DOHH2 (cell line): Measurements from ENCODE around the gene SLC25A43.

ENCODE experiments used
- H3F3A ChIP-seq: fragments of 200-600 bp; sonication (generic), shearing (Covaris generic); 2 replicates; pipeline ENCODE4 v1.6.0; 2016; ENCODE audit warnings: antibody characterized with exemption, mild to moderate bottlenecking; ENCODE audit not compliant: control insufficient read depth, insufficient read depth
- H3K27ac ChIP-seq: fragments of 200-600 bp; sonication (generic); 2 replicates; pipeline ENCODE4 v1.5.1; 2014; ENCODE audit warnings: low read depth, mild to moderate bottlenecking, low read length, moderate library complexity
- H3K27me3 ChIP-seq: fragments of 200-600 bp; sonication (generic); 2 replicates; pipeline ENCODE4 v1.6.1; 2014; ENCODE audit warnings: mild to moderate bottlenecking, low read length, mixed read lengths; ENCODE audit not compliant: control insufficient read depth
- H3K36me3 ChIP-seq: fragments of 200-600 bp; sonication (generic); 2 replicates; pipeline ENCODE4 v1.6.1; 2014; ENCODE audit warnings: mild to moderate bottlenecking, low read length, moderate library complexity, mixed read lengths; ENCODE audit not compliant: control insufficient read depth
- H3K4me1 ChIP-seq: fragments of 200-600 bp; sonication (generic); 2 replicates; pipeline ENCODE4 v1.6.1; 2014; ENCODE audit warnings: mild to moderate bottlenecking, low read length, mixed read lengths; ENCODE audit not compliant: control insufficient read depth
- H3K4me2 ChIP-seq: fragments of 200-600 bp; sonication (generic); 2 replicates; pipeline ENCODE4 v1.6.0; 2014; ENCODE audit warnings: mild to moderate bottlenecking, low read length, moderate library complexity
- H3K4me3 ChIP-seq: fragments of 200-600 bp; sonication (generic); 2 replicates; pipeline ENCODE4 v1.5.1; 2014; ENCODE audit warnings: mild to moderate bottlenecking, low read length, mixed read lengths
- H3K79me2 ChIP-seq: fragments of 200-600 bp; sonication (generic); 2 replicates; pipeline ENCODE4 v1.6.1; 2014; ENCODE audit warnings: mild to moderate bottlenecking, low read length, mixed read lengths; ENCODE audit not compliant: control insufficient read depth
- H3K9me2 ChIP-seq: fragments of 200-600 bp; sonication (generic); replicated peaks from 2 replicates; pipeline ENCODE4 v1.6.1; 2014; ENCODE audit warnings: mild to moderate bottlenecking, low read length, mixed read lengths; ENCODE audit not compliant: control insufficient read depth
- H3K9me3 ChIP-seq: fragments of 200-600 bp; sonication (generic); 2 replicates; pipeline ENCODE4 v1.6.1; 2014; ENCODE audit warnings: antibody characterized with exemption, low read length, mixed read lengths; ENCODE audit not compliant: control insufficient read depth, insufficient read depth
- H4K20me1 ChIP-seq: fragments of 200-600 bp; sonication (generic); 2 replicates; pipeline ENCODE4 v1.6.0; 2014; ENCODE audit warnings: low read depth, mild to moderate bottlenecking, antibody characterized with exemption, low read length, moderate library complexity; ENCODE audit not compliant: control insufficient read depth, insufficient read depth
- CTCF ChIP-seq: fragments of 200-600 bp; sonication (generic); IDR thresholded peaks from one replicate; pipeline ENCODE4 v1.5.1; 2014; ENCODE audit warnings: antibody characterized with exemption, mild to moderate bottlenecking, low read depth, low read length; ENCODE audit not compliant: poor library complexity, severe bottlenecking
- EZH2phosphoT487 ChIP-seq: fragments of 200-600 bp; sonication (generic); IDR thresholded peaks from 2 replicates; pipeline ENCODE4 v1.6.1; 2017; ENCODE audit warnings: borderline replicate concordance, mild to moderate bottlenecking, antibody characterized with exemption, low read length, moderate library complexity, mixed read lengths

Gene SLC25A43

GRCh38 chrX:119417376-119417775 lies 18.2 kb downstream of the SLC25A43 start:
- Histone ChIP-seq H3K9me3 (no peaks in the 10 kb centered on the region), H4K20me1 (no peaks in the 10 kb centered on the region), H3K9me2 (no peaks in the 10 kb centered on the region), H3K79me2 (no peaks in the 10 kb centered on the region), H3K36me3 (no peaks in the 10 kb centered on the region), H3K27me3 (no peaks in the 10 kb centered on the region), H3K4me1 (no peaks in the 10 kb centered on the region), H3K27ac (no peak overlapping the region), H3K4me2 (no peak overlapping the region), H3F3A (no peaks in the 10 kb centered on the region), H3K4me3 (no peak overlapping the region)
- no peak for TF ChIP-seq CTCF
- TF ChIP-seq EZH2phosphoT487: no peak

GRCh38 chrX:119417842-119418241 lies 18.7 kb downstream of the SLC25A43 start:
- H3K36me3 ChIP-seq: no peaks in the 10 kb centered on the region
- H4K20me1 ChIP-seq: no peaks in the 10 kb centered on the region
- TF ChIP-seq CTCF: peak; percentile 13
- TF ChIP-seq EZH2phosphoT487: no peak
- no peaks in the 10 kb centered on the region for H3K9me2 ChIP-seq
- H3F3A ChIP-seq: no peaks in the 10 kb centered on the region
- H3K27ac ChIP-seq: no peak overlapping the region
- H3K4me3 ChIP-seq: no peak overlapping the region
- H3K4me1 ChIP-seq: no peaks in the 10 kb centered on the region
- H3K4me2 ChIP-seq: no peak overlapping the region
- H3K27me3 ChIP-seq: no peaks in the 10 kb centered on the region
- no peaks in the 10 kb centered on the region for H3K9me3 ChIP-seq
- H3K79me2 ChIP-seq: no peaks in the 10 kb centered on the region

- no peak for TF ChIP-seq EZH2phosphoT487
- no peak for TF ChIP-seq CTCF
- Histone ChIP-seq H3K27ac (no peak overlapping the region), H3K4me2 (no peak overlapping the region), H4K20me1 (no peaks in the 10 kb centered on the region), H3K4me1 (no peaks in the 10 kb centered on the region), H3K4me3 (no peak overlapping the region), H3K9me2 (no peaks in the 10 kb centered on the region), H3K27me3 (no peaks in the 10 kb centered on the region), H3K36me3 (no peaks in the 10 kb centered on the region), H3K79me2 (no peaks in the 10 kb centered on the region), H3K9me3 (no peaks in the 10 kb centered on the region), H3F3A (no peaks in the 10 kb centered on the region)
Observed at GRCh38 chrX:119419146-119419545, 20.0 kb downstream of the SLC25A43 start.

GRCh38 chrX:119419898-119420297 lies 20.8 kb downstream of the SLC25A43 start:
- H3F3A ChIP-seq: no peaks in the 10 kb centered on the region
- no peak overlapping the region for H3K4me3 ChIP-seq
- no peaks in the 10 kb centered on the region for H3K36me3 ChIP-seq
- H3K4me1 ChIP-seq: no peaks in the 10 kb centered on the region
- no peaks in the 10 kb centered on the region for H4K20me1 ChIP-seq
- no peak overlapping the region for H3K27ac ChIP-seq
- H3K27me3 ChIP-seq: no peaks in the 10 kb centered on the region
- no peak for TF ChIP-seq CTCF
- TF ChIP-seq EZH2phosphoT487: no peak
- no peaks in the 10 kb centered on the region for H3K9me3 ChIP-seq
- H3K4me2 ChIP-seq: no peak overlapping the region
- no peaks in the 10 kb centered on the region for H3K9me2 ChIP-seq
- H3K79me2 ChIP-seq: no peaks in the 10 kb centered on the region
